Measurements from ENCODE around the gene RNFT1.
"Not testable (repeated sequence)": the region's sequence is repeated elsewhere in the genome, so short reads cannot be mapped to it uniquely, and the experiment has no call there.

GRCh38 chr17:59933317-59933716 lies 31.2 kb downstream of the RNFT1 start:
- TF ChIP-seq, protein P1, sequence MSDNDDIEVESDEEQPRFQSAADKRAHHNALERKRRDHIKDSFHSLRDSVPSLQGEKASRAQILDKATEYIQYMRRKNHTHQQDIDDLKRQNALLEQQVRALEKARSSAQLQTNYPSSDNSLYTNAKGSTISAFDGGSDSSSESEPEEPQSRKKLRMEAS (CRISPR knock-in tag; IDR thresholded peaks at IDR 0.05): not testable (repeated sequence)
- not testable (repeated sequence) for TF ChIP-seq CTCF (IDR thresholded peaks at IDR 0.05); IRF2 (CRISPR knock-in tag; IDR thresholded peaks at IDR 0.05; ENCODE audit: borderline replicate concordance, low read depth); SMAD3 (CRISPR knock-in tag; IDR thresholded peaks at IDR 0.05; ENCODE audit: borderline replicate concordance); ZNF232 (CRISPR knock-in tag; IDR thresholded peaks at IDR 0.05); TEAD4 (CRISPR knock-in tag; IDR thresholded peaks at IDR 0.05); ZBTB21 (CRISPR knock-in tag; IDR thresholded peaks at IDR 0.05; ENCODE audit: borderline replicate concordance); USF2 (CRISPR knock-in tag; IDR thresholded peaks at IDR 0.05)
- TF ChIP-seq, protein P2, sequence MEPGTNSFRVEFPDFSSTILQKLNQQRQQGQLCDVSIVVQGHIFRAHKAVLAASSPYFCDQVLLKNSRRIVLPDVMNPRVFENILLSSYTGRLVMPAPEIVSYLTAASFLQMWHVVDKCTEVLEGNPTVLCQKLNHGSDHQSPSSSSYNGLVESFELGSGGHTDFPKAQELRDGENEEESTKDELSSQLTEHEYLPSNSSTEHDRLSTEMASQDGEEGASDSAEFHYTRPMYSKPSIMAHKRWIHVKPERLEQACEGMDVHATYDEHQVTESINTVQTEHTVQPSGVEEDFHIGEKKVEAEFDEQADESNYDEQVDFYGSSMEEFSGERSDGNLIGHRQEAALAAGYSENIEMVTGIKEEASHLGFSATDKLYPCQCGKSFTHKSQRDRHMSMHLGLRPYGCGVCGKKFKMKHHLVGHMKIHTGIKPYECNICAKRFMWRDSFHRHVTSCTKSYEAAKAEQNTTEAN (CRISPR knock-in tag; IDR thresholded peaks at IDR 0.05): not testable (repeated sequence)
- TF ChIP-seq, protein P3, sequence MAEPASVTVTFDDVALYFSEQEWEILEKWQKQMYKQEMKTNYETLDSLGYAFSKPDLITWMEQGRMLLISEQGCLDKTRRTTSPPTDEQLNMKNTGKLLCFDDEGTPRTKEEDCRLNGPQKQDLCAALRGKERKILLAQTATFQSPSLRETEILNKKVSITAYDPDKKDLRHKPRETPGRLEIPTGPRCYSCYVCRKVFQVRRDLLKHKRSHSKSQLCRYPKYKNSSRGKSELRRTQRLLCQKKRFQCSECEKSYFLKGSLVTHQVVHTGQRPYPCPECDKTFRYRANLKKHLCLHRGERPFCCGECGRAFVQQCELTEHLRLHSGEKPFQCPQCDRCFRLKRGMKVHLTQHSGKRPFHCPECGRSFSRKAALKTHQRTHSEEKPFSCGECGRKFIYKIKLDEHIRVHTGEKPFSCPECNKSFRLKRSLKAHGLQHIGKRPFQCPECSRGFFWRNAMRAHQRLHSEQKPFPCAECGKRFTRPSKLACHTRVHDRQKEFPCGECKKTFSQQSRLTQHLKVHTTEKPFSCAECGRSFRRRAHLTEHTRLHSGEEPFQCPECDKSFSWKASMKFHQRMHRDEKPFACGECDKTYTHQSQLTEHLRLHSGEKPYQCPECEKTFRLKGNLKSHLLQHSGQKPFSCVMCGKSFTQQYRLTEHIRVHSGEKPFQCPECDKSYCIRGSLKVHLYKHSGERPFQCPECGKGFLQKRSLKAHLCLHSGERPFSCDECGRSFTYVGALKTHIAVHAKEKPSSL (CRISPR knock-in tag; conservative IDR thresholded peaks at IDR 0.05): not testable (repeated sequence)

All from WTC11 (cell line).